Uterus (tissue), 2 donors: Measurements from ENCODE around the gene KMT2A.

ENCODE experiments used
- CTCF ChIP-seq, 4 experiments: fragments of 200-600 bp in 2 of 4; fragments of 450-650 bp in 2 of 4; sonication (generic) in 2 of 4; IDR thresholded peaks; one replicate each; pipeline ENCODE4 v1.5.1; 2016 to 2019; ENCODE audit warnings: antibody characterized with exemption in 4 of 4, mild to moderate bottlenecking in 2 of 4, moderate library complexity in 1 of 4
- POLR2A ChIP-seq, 2 donors: fragments of 450-650 bp; IDR thresholded peaks; one replicate each; pipeline ENCODE4 v1.6.1; 2016; ENCODE audit warnings: antibody characterized with exemption in 2 of 2, mild to moderate bottlenecking in 1 of 2, moderate library complexity in 1 of 2

- TF ChIP-seq CTCF (IDR thresholded peaks at IDR 0.05) (no peak), POLR2A (IDR thresholded peaks at IDR 0.05) (no peak)
Observed at GRCh38 chr11:118437208-118438125, 1.2 kb downstream of the KMT2A start.
